Upper lobe of right lung (tissue), 1 donor: Measurements from ENCODE around the gene ZMAT3. TPM values are rescaled to one million over a fixed set of nuclear protein-coding genes. Genes with fewer than 3 reads are reported as not detected.
A peak's percentile ranks its signal among the peaks of the same experiment; 100 is the strongest.
"Not testable (repeated sequence)": the region's sequence is repeated elsewhere in the genome, so short reads cannot be mapped to it uniquely, and the experiment has no call there.

Source experiments
- ATAC-seq: fragments of 200-7000 bp; cut with Tn5 transposase; one replicate; pipeline ENCODE4 v1.9.1; 2020; ENCODE audit warnings: mild to moderate bottlenecking, moderate library complexity
- DNase-seq: peaks from one replicate; pipeline ENCODE4 v3.0.0-alpha.2; 2020
- H3K27ac ChIP-seq: fragments of 200-600 bp; one replicate; pipeline ENCODE4 v1.8.0; 2022
- H3K27me3 ChIP-seq: fragments of 200-600 bp; one replicate; pipeline ENCODE4 v1.8.0; 2022; ENCODE audit warnings: mild to moderate bottlenecking
- H3K36me3 ChIP-seq: fragments of 200-600 bp; one replicate; pipeline ENCODE4 v1.8.0; 2022
- H3K4me1 ChIP-seq: fragments of 200-600 bp; one replicate; pipeline ENCODE4 v1.8.0; 2022
- H3K4me3 ChIP-seq: fragments of 200-600 bp; one replicate; pipeline ENCODE4 v1.8.0; 2022; ENCODE audit warnings: mild to moderate bottlenecking
- H3K9me3 ChIP-seq: fragments of 200-600 bp; one replicate; pipeline ENCODE4 v1.8.0; 2022
- CTCF ChIP-seq: fragments of 200-600 bp; IDR thresholded peaks from one replicate; pipeline ENCODE4 v1.8.0; 2022; ENCODE audit warnings: antibody characterized with exemption
- intact Hi-C: fragments of 100-400 bp; cut with DNase I; formaldehyde crosslinking; loops from one replicate; pipeline ENCODE4 v1.11.0; 2022
- total RNA-seq: library from RNA; stranded (reverse); fragmentation: NEBNext Ultra II Directional; extraction: Animal tissue kit (Norgen Biotek cat#: 25700); gene quantifications from one replicate; pipeline ENCODE4 v1.2.1, GENCODE V29; 2021
- donor health status: DM: no; HTN: yes; CAD: no; lungs with severe emphysema.

Gene ZMAT3
- total RNA-seq, 1 donor from 2014 or later = 30.9 TPM

GRCh38 chr3:179056326-179056725, 15.3 kb downstream of the ZMAT3 start:
- DNase-seq (no peak), ATAC-seq (no peak)
- Histone ChIP-seq H3K4me3 (no peak overlapping the region), H3K9me3 (no peaks in the 10 kb centered on the region), H3K27me3 (no peaks in the 10 kb centered on the region), H3K36me3 (peaks cover 14% of the 10 kb centered on the region), H3K27ac (no peak overlapping the region), H3K4me1 (no peaks in the 10 kb centered on the region)
- intact Hi-C loops = no loop called here
- no peak for TF ChIP-seq CTCF

GRCh38 chr3:179054565-179054964, 17.0 kb downstream of the ZMAT3 start:
- ATAC-seq, H3K4me1 ChIP-seq: not testable (repeated sequence)

GRCh38 chr3:179046497-179047353, 24.9 kb downstream of the ZMAT3 start:
- peaks cover 4% of the 10 kb centered on the region for H3K4me1 ChIP-seq
- TF ChIP-seq CTCF = no peak
- ATAC-seq (peak; percentile 26), DNase-seq (no peak)
- H3K9me3 ChIP-seq = no peaks in the 10 kb centered on the region
- H3K36me3 ChIP-seq = no peaks in the 10 kb centered on the region
- H3K4me3 ChIP-seq = no peak overlapping the region
- intact Hi-C loops = no loop called here
- H3K27me3 ChIP-seq = no peaks in the 10 kb centered on the region
- no peak overlapping the region for H3K27ac ChIP-seq

More at GRCh38 chr3:179054565-179054964, 17.0 kb downstream of the ZMAT3 start:
- intact Hi-C loops, DNase-seq, H3K9me3 ChIP-seq, H3K27ac ChIP-seq, H3K27me3 ChIP-seq, H3K4me3 ChIP-seq: not testable (repeated sequence)
- H3K36me3 ChIP-seq = peaks cover 10% of the 10 kb centered on the region

- Histone ChIP-seq H3K4me3 (no peak overlapping the region), H3K36me3 (no peaks in the 10 kb centered on the region), H3K4me1 (peaks cover 4% of the 10 kb centered on the region), H3K27ac (no peak overlapping the region), H3K27me3 (no peaks in the 10 kb centered on the region), H3K9me3 (no peaks in the 10 kb centered on the region)
- no peak for TF ChIP-seq CTCF
- intact Hi-C loops = no loop called here
- ATAC-seq (peak; percentile 45), DNase-seq (no peak)
Observed at GRCh38 chr3:179045719-179046402, 25.7 kb downstream of the ZMAT3 start.

GRCh38 chr3:179038899-179039251, 32.7 kb downstream of the ZMAT3 start:
- H3K4me3 ChIP-seq, DNase-seq, H3K9me3 ChIP-seq, ATAC-seq, H3K27me3 ChIP-seq, H3K36me3 ChIP-seq, intact Hi-C loops, H3K27ac ChIP-seq, H3K4me1 ChIP-seq: not testable (repeated sequence)

GRCh38 chr3:179038216-179038898, 33.3 kb downstream of the ZMAT3 start:
- no peak overlapping the region for H3K27ac ChIP-seq
- DNase-seq (no peak), ATAC-seq (no peak)
- intact Hi-C loops = no loop called here
- H3K4me3 ChIP-seq = no peak overlapping the region
- no peaks in the 10 kb centered on the region for H3K9me3 ChIP-seq
- H3K4me1 ChIP-seq = peaks cover 5% of the 10 kb centered on the region
- no peaks in the 10 kb centered on the region for H3K27me3 ChIP-seq
- H3K36me3 ChIP-seq = no peaks in the 10 kb centered on the region
- TF ChIP-seq CTCF = no peak
